Activated CD8-positive, alpha-beta memory T cell treated with anti-CD3 and anti-CD28 coated beads for 24 hours (primary cell): ENCODE data around the gene ZNF699.

Source experiments
- DNase-seq: peaks from one replicate; pipeline ENCODE4 v3.0.0-alpha.2; 2020

Gene ZNF699

DNA sequence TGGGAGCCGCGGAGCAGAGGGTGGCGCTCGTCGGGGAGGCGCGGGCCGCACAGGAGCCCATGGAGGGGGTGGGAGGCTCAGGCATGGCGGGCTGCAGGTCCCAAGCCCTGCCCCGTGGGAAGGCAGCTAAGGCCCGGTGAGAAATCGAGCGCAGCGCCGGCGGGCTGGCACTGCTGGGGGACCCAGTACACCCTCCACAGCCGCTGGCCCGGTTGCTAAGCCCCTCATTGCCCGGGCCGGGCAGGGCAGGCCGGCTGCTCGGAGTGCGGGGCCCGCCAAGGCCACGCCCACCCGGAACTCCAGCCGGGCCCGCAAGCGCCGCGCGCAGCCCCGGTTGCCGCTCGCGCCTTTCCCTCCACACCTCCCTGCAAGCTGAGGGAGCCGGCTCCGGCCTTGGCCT lies 26.2 kb downstream of the ZNF699 start:
- DNase-seq: peak; percentile 79

DNA sequence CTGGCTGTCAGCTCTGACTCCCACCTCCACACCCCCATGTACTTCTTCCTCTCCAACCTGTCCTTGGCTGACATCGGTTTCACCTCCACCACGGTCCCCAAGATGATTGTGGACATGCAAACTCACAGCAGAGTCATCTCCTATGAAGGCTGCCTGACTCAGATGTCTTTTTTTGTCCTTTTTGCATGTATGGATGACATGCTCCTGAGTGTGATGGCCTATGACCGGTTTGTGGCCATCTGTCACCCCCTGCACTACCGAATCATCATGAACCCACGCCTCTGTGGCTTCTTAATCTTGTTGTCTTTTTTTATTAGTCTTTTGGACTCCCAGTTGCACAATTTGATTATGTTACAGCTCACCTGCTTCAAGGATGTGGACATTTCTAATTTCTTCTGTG lies 58.4 kb downstream of the ZNF699 start:
- no peak for DNase-seq

DNA sequence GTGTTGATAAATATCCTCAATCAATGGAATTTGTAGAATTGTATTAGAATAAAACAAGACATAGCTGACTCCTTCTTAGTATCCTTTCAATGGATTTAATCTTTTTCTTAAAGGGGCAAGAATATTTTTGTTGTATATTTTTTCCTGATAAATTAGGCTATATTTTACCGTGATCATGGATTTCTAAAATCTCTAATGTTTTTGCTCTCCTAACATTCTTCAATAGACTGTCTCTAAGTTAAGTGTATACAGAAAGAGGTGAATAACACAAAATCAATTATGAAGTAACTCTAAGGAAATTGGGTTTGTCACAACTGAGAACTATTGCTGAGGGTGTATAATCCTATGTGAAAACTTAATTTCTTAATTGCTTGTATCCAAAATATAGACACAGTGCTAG lies 59.0 kb downstream of the ZNF699 start, which contains the start of gene OR7E24:
TSS of gene OR7E24 (plus strand) at position 301 of the 400 bp plus-strand sequence. CDS start 114 bp downstream, outside the sequence.
- DNase-seq: no peak
